Activated T-cell treated with anti-CD3 and anti-CD28 coated beads, Interleukin-2, amount 50 U/mL, for 72 hours (primary cell): ENCODE results near the gene CDK15. TPM values are rescaled to one million over a fixed set of nuclear protein-coding genes. Genes with fewer than 3 reads are reported as not detected.

Experiments
- ATAC-seq, 2 donors: fragments of 150-1000 bp; cut with Tn5 transposase; replicated peaks in 1 of 2; 2 replicates each; pipeline ENCODE4 v1.10.0; 2021; ENCODE audit warnings: moderate library complexity in 2 of 2, mild to moderate bottlenecking in 1 of 2
- DNase-seq, 2 donors: peaks; one replicate each; pipeline ENCODE4 v3.0.0; 2021 to 2022; ENCODE audit warnings: mixed read lengths in 1 of 2
- H3K27ac Mint-ChIP-seq: one replicate; pipeline ENCODE4 v1.8.0; 2022; ENCODE audit warnings: mild to moderate bottlenecking, moderate library complexity, mixed read lengths
- H3K27me3 Mint-ChIP-seq: one replicate; pipeline ENCODE4 v1.8.0; 2022; ENCODE audit warnings: low read depth, mixed read lengths
- H3K36me3 Mint-ChIP-seq, 2 donors: one replicate each; pipeline ENCODE4 v1.8.0; 2022; ENCODE audit warnings: mixed read lengths in 2 of 2, mild to moderate bottlenecking in 1 of 2; ENCODE audit not compliant: insufficient read depth in 2 of 2
- H3K4me1 Mint-ChIP-seq: one replicate; pipeline ENCODE4 v1.8.0; 2022; ENCODE audit warnings: low read depth, mixed read lengths
- H3K4me3 Mint-ChIP-seq, 2 donors: one replicate each; pipeline ENCODE4 v1.8.0; 2022; ENCODE audit warnings: mild to moderate bottlenecking in 2 of 2, mixed read lengths in 2 of 2, moderate library complexity in 2 of 2
- H3K9me3 Mint-ChIP-seq, 2 donors: one replicate each; pipeline ENCODE4 v1.8.0; 2022; ENCODE audit warnings: mixed read lengths in 2 of 2
- total RNA-seq, 2 donors: library from RNA; stranded (reverse); gene quantifications; one replicate each; pipeline ENCODE4 v1.2.3, GENCODE V29; 2022

Gene CDK15
- total RNA-seq, 2 donors from 2014 or later: not detected

- peaks cover 31% of the 10 kb centered on the region for H3K27me3 Mint-ChIP-seq
- H3K4me1 Mint-ChIP-seq: no peaks in the 10 kb centered on the region
- H3K36me3 Mint-ChIP-seq: no peaks in the 10 kb centered on the region
Measured at GRCh38 chr2:201931951-201932350, 125.6 kb downstream of the CDK15 start.

GRCh38 chr2:201932511-201932910 is 126.2 kb downstream of the CDK15 start:
- peaks cover 37% of the 10 kb centered on the region for H3K27me3 Mint-ChIP-seq
- H3K4me3 Mint-ChIP-seq: no peak overlapping the region
- H3K36me3 Mint-ChIP-seq: no peaks in the 10 kb centered on the region
- no peak overlapping the region for H3K27ac Mint-ChIP-seq
- no peak for ATAC-seq
- H3K4me1 Mint-ChIP-seq: no peaks in the 10 kb centered on the region
- DNase-seq: no peak
- peaks cover 0 to 2% of the 10 kb centered on the region in 2 donors for H3K9me3 Mint-ChIP-seq

More at GRCh38 chr2:201931951-201932350, 125.6 kb downstream of the CDK15 start:
- H3K27ac Mint-ChIP-seq: no peak overlapping the region
- no peak for ATAC-seq
- H3K9me3 Mint-ChIP-seq: peaks cover 0 to 2% of the 10 kb centered on the region in 2 donors
- no peak for DNase-seq
- no peak overlapping the region for H3K4me3 Mint-ChIP-seq

DNA sequence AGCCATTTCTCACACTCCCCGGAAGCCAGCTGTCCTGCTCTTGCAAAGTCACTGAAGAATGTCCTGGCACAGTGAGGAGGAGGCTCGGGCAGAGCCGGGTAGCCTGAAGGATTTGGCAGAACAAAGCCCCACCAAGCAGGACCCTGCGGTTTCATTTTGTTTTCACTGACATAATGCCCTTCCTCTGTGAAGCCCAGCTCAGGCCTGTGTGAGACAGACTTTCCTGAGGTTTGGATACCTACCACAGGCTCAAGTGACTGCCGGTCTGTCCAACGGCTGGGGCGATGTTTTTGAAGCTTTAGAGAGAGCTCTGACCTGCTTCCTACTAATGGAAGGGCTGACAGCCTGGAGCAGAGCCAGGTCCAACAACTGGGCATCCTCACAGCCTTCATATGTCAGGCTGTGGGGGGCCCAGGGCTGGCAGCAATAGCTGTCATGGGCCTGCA is 127.5 kb downstream of the CDK15 start:
- Mint-ChIP-seq H3K4me3 (no peak overlapping the region), H3K36me3 (no peaks in the 10 kb centered on the region), H3K4me1 (no peaks in the 10 kb centered on the region), H3K9me3 (peaks cover 0 to 2% of the 10 kb centered on the region in 2 donors), H3K27ac (no peak overlapping the region), H3K27me3 (peaks cover 36% of the 10 kb centered on the region)
- no peak for DNase-seq
- no peak for ATAC-seq

- Mint-ChIP-seq H3K36me3 (no peaks in the 10 kb centered on the region), H3K4me3 (no peak overlapping the region), H3K27me3 (peaks cover 26% of the 10 kb centered on the region), H3K9me3 (peaks cover 0 to 2% of the 10 kb centered on the region in 2 donors), H3K4me1 (no peaks in the 10 kb centered on the region), H3K27ac (no peak overlapping the region)
- no peak for ATAC-seq
- no peak for DNase-seq
Measured at GRCh38 chr2:201936817-201937216, 130.5 kb downstream of the CDK15 start.

DNA sequence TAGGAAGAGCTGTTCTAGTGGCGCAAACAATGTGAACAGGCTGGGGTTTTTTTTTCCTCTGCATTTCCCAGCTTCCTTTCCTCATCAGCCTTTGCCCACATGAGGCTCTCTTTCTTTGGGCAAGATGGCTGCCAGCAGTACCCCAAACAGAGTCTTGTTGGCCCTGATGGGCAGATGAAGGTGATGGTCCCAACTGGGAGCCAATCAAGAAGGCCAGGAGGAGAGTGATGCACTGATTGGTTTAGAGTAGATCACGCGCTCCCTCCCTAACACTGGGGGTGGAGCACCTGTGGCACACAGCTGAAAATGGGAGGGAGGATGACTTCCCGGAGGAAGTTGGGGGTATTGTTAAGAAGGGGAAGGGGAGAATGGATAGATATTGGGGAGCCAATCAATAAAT is 131.0 kb downstream of the CDK15 start:
- Mint-ChIP-seq H3K4me1 (no peaks in the 10 kb centered on the region), H3K36me3 (no peaks in the 10 kb centered on the region), H3K9me3 (peaks cover 0 to 2% of the 10 kb centered on the region in 2 donors), H3K4me3 (no peak overlapping the region), H3K27me3 (peaks cover 26% of the 10 kb centered on the region), H3K27ac (no peak overlapping the region)
- no peak for DNase-seq
- no peak for ATAC-seq

DNA sequence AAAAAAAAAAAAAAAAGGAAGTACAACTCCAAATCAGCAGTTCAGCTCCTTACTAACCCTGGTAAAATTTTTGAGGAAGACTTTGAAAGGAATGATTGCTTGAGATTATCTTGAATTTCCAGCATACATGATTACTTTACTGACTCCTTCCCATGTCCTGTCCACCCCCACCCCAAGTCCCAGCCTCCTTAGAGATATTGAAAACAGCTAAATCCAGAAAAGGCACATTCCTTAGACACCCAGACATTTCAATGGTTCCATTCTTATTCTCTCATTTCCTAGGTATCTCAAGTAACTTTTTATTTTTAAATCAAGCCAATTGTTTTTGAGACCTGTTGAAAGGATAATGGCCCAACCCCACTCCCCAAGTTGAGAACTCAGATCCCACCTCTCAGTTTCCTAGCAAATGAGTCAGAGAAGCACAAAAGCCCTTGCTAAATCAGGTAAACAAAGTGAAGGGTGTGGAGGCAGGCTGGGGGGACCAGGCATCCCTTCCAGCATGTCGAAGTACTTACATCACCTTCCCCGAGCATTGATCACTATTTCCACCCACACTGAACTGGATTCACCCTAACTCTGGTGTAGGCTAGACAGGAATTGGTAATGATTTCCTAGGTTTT is 131.9 kb downstream of the CDK15 start:
- ATAC-seq (no peak), DNase-seq (no peak)
- H3K36me3 Mint-ChIP-seq: no peaks in the 10 kb centered on the region
- peaks cover 0 to 2% of the 10 kb centered on the region in 2 donors for H3K9me3 Mint-ChIP-seq
- no peak overlapping the region for H3K4me3 Mint-ChIP-seq
- no peak overlapping the region for H3K27ac Mint-ChIP-seq
- peaks cover 26% of the 10 kb centered on the region for H3K27me3 Mint-ChIP-seq
- H3K4me1 Mint-ChIP-seq: no peaks in the 10 kb centered on the region

GRCh38 chr2:201938781-201939180 is 132.4 kb downstream of the CDK15 start:
- DNase-seq: no peak
- H3K4me3 Mint-ChIP-seq: no peak overlapping the region
- H3K27me3 Mint-ChIP-seq: peaks cover 26% of the 10 kb centered on the region
- peaks cover 0 to 2% of the 10 kb centered on the region in 2 donors for H3K9me3 Mint-ChIP-seq
- ATAC-seq: no peak
- no peaks in the 10 kb centered on the region for H3K4me1 Mint-ChIP-seq
- H3K36me3 Mint-ChIP-seq: no peaks in the 10 kb centered on the region
- no peak overlapping the region for H3K27ac Mint-ChIP-seq

GRCh38 chr2:201939453-201939941 is 133.2 kb downstream of the CDK15 start:
- ATAC-seq (no peak), DNase-seq (no peak)
- Mint-ChIP-seq H3K36me3 (no peaks in the 10 kb centered on the region), H3K27ac (no peak overlapping the region), H3K4me3 (no peak overlapping the region), H3K4me1 (no peaks in the 10 kb centered on the region), H3K27me3 (peaks cover 22% of the 10 kb centered on the region), H3K9me3 (peaks cover 0 to 2% of the 10 kb centered on the region in 2 donors)

GRCh38 chr2:201942531-201942930 is 136.2 kb downstream of the CDK15 start:
- Mint-ChIP-seq H3K9me3 (no peaks in the 10 kb centered on the region), H3K4me1 (no peaks in the 10 kb centered on the region), H3K27me3 (peaks cover 1% of the 10 kb centered on the region), H3K27ac (no peak overlapping the region), H3K4me3 (no peak overlapping the region), H3K36me3 (no peaks in the 10 kb centered on the region)
- no peak for ATAC-seq
- no peak for DNase-seq

Other genes with a start within 250 kb of the CDK15 start
- gene TMEM237, start 163.0 kb upstream of the CDK15 start, total RNA-seq: 10 to 100 TPM; 17.6 to 19.3 TPM
- gene MPP4, start 107.9 kb upstream of the CDK15 start, total RNA-seq: not detected
- gene ALS2, start 25.6 kb upstream of the CDK15 start, total RNA-seq: 10 to 100 TPM; 14.3 to 15.8 TPM
- 1 to 10 TPM; 1.1 to 1.4 TPM for gene FZD7, start 227.3 kb downstream of the CDK15 start, total RNA-seq